K562 (cell line): ENCODE results near the gene NECTIN2. TPM values are rescaled to one million over a fixed set of nuclear protein-coding genes. Genes with fewer than 3 reads are reported as not detected.

Experiments
- AFF1 ChIP-seq, 2 experiments: fragments of 450-650 bp; IDR thresholded peaks; 2 replicates each; pipeline ENCODE4 v1.6.1; 2018; ENCODE audit warnings: mild to moderate bottlenecking in 2 of 2, low read depth in 1 of 2; ENCODE audit not compliant: partially characterized antibody in 2 of 2
- ARID2 ChIP-seq: fragments of 450-650 bp; IDR thresholded peaks from 2 replicates; pipeline ENCODE4 v1.6.1; 2017; ENCODE audit warnings: antibody characterized with exemption, mild to moderate bottlenecking
- ARID4B ChIP-seq: sonication (generic); formaldehyde crosslinking; IDR thresholded peaks from 2 replicates; pipeline ENCODE4 v1.8.0; 2022; ENCODE audit warnings: mild to moderate bottlenecking, missing genetic modification reagents
- GABPA ChIP-seq: fragments of 200-800 bp; sonication (Bioruptor generic); conservative IDR thresholded peaks from 2 replicates; pipeline ENCODE4 v1.6.1; 2016; ENCODE audit warnings: low read depth, missing genetic modification characterization, missing compliant biosample characterization
- GABPB2 ChIP-seq: fragments of 250-450 bp; sonication (Bioruptor Pico); conservative IDR thresholded peaks from 2 replicates; pipeline ENCODE4 v1.5.1; 2021; ENCODE audit warnings: mild to moderate bottlenecking
- NFIC ChIP-seq: fragments of 450-650 bp; IDR thresholded peaks from 2 replicates; pipeline ENCODE4 v1.6.1; 2017; ENCODE audit warnings: mild to moderate bottlenecking, inconsistent platforms
- TFAP4 ChIP-seq: sonication (generic); formaldehyde crosslinking; IDR thresholded peaks from 2 replicates; pipeline ENCODE4 v1.8.0; 2022; ENCODE audit warnings: missing genetic modification reagents, mild to moderate bottlenecking, moderate library complexity, borderline replicate concordance
- U2AF2 ChIP-seq: fragments of 200-400 bp; formaldehyde crosslinking; optimal IDR thresholded peaks from 2 replicates; pipeline ENCODE3; 2017; ENCODE audit warnings: low read depth, mild to moderate bottlenecking, low read length
- UBTF ChIP-seq, 2 experiments: IDR thresholded peaks; 2 replicates each; pipeline ENCODE4 v1.6.1; 2012; ENCODE audit warnings: improper control_type of control experiment in 2 of 2, low read depth in 2 of 2, low read length in 2 of 2, borderline replicate concordance in 1 of 2
- VEZF1 ChIP-seq: fragments of 200-800 bp; sonication (Bioruptor generic); IDR thresholded peaks from 2 replicates; pipeline ENCODE4 v1.6.1; 2017; ENCODE audit warnings: missing genetic modification characterization, missing compliant biosample characterization
- polyA plus RNA-seq, 8 experiments: library from polyadenylated mRNA; depleted of rRNA in 4 of 8; stranded (reverse) in 5 of 8; unstranded in 3 of 8; fragments of >200 nt; fragmentation: Nextera tagmentation in 2 of 8; fragmentation: Illumina TruSeq in 1 of 8; extraction: Ambion mirVana in 2 of 8; extraction: Trizol in 1 of 8; gene quantifications; 2 replicates each; pipeline versions ENCODE4 v1.2.1 to v1.2.3, GENCODE V29; 2011 to 2014; ENCODE audit warnings: inconsistent platforms in 1 of 8, missing spikeins in 1 of 8
- total RNA-seq, 7 experiments: library from RNA; depleted of rRNA in 6 of 7; stranded (reverse); fragments of >200 nt in 6 of 7; fragmentation: Illumina TruSeq in 2 of 7; extraction: Trizol in 2 of 7; gene quantifications; 2 replicates each; pipeline versions ENCODE4 v1.2.1 to v1.2.3, GENCODE V29; 2011 to 2021; ENCODE audit warnings: low replicate concordance in 1 of 7

Gene NECTIN2
- total and polyA plus RNA-seq, 9 of the 15 experiments (the other 6 are each of a cell fraction or from before 2014, with no cell fraction given): 3.9 to 94.9 (median 34.9) TPM

- TF ChIP-seq AFF1 (IDR thresholded peaks at IDR 0.05; ENCODE audit: low read depth in 1 of 2, partially characterized antibody in 2 of 2) (no peak), GABPB2 (CRISPR knock-in tag) (no peak), UBTF (IDR thresholded peaks at IDR 0.05; ENCODE audit: borderline replicate concordance in 1 of 2, low read depth in 2 of 2, low read length in 2 of 2) (peak; percentile 12 to 29; a peak in 1 of 4 replicates), ARID4B (CRISPR knock-in tag) (peak; percentile 15; the same call in 1 of the 2 replicates), U2AF2 (no peak), NFIC (no peak), GABPA (tag) (peak; percentile 58; the same call in 1 of the 2 replicates), ARID2 (no peak), VEZF1 (CRISPR knock-in tag) (peak; percentile 83), TFAP4 (CRISPR knock-in tag) (0 out of 2 replicates have a peak, but pooled peaks have one; percentile 31)
These were observed 1.3 kb downstream of the NECTIN2 start (continued) for GRCh38 chr19:44847144-44848035.
